Measurements from ENCODE around the gene LRFN5.

The LRFN5 gene

GRCh38 chr14:41783403-41783802 is 176.7 kb downstream of the LRFN5 start:
- DNase-seq, result no peak

GRCh38 chr14:41785696-41786095 is 179.0 kb downstream of the LRFN5 start:
- no peak for DNase-seq

- DNase-seq, result no peak
Observed at GRCh38 chr14:41799817-41800216, 193.1 kb downstream of the LRFN5 start.

DNA sequence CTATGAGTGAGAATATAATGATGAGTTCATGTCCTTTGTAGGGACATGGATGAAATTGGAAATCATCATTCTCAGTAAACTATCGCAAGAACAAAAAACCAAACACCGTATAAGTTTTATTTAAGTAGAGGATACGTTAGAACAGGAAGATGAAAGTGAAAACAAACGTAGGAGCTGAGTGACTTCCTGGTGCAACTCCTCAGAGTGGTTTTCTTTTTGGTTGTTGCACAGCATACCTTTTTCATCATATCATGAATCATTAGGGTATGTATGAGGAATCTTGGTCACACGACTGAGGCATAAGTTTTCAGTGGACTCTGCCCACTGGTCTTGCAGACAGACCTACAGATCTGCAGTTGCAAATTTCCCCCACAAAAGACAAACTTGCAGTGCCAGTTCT is 199.0 kb downstream of the LRFN5 start:
- no peak for DNase-seq

DNA sequence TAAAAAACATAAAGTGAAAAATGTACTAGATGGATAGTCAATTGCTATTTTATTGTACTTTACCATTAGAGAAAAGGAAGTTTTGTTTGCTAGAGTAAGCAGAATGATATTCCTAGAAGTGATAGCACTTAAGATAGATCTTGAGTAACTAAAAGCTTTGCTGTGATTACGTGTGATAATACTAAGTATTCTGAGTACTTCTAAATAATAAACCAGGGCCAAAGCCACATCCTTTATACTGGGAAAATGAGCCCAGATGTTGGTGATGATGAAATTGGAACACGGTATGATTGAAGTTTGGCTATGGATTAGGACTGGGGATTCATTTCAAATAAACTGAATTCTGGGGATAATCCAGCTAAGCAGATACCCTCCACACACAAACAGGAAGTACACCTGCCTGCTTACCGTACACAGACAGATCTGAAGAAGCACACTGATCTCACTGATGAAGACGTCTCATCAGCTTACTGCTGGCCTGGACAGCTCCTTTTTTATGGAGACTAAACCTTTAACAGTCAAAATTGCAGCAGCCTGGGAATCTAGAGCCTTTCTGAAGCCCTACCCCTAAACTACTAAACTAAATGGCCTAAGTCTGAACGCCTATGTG is 199.8 kb downstream of the LRFN5 start:
- no peak for DNase-seq

DNA sequence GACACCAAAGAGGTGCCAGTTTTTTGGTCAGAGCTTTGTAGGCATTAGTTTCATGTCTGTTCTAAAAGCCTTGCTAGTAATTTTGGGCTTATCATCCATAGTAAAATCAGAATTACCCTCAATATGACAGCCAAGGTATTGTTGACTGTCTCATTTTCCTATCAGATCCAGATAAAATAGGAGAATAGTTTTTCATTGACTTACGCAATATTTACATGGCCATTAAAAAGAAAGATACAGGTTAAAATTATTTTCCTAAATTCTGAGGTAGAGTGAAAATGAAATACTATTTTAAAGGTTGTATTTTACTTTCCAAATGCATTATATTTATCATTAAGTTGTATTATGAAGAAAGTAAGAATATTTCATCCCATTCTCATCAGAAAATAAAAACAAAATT is 203.7 kb downstream of the LRFN5 start:
- no peak for DNase-seq

- DNase-seq, result no peak
Observed at GRCh38 chr14:41817626-41818025, 210.9 kb downstream of the LRFN5 start.

- DNase-seq, result no peak
Observed at GRCh38 chr14:41824441-41824840, 217.8 kb downstream of the LRFN5 start.

DNA sequence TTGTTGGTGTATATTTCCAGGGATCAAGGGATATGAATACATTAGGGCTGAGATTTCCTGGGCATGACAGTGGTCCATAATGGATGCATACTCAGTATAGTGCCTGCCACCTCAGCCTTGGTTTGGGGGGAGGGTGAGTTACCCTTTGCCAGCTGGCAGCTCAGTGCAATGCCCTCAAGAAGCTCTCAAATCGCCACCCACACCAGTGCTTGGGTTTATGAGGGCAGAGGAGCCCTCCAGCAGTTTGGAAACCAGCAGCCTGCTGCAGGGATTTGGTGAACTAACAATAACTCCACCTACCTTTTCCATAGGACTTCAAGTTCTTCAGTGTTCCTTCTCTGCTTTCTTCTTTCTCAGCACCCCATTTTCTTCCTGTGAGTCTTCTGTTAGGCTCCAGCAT is 218.9 kb downstream of the LRFN5 start:
- no peak for DNase-seq

DNA sequence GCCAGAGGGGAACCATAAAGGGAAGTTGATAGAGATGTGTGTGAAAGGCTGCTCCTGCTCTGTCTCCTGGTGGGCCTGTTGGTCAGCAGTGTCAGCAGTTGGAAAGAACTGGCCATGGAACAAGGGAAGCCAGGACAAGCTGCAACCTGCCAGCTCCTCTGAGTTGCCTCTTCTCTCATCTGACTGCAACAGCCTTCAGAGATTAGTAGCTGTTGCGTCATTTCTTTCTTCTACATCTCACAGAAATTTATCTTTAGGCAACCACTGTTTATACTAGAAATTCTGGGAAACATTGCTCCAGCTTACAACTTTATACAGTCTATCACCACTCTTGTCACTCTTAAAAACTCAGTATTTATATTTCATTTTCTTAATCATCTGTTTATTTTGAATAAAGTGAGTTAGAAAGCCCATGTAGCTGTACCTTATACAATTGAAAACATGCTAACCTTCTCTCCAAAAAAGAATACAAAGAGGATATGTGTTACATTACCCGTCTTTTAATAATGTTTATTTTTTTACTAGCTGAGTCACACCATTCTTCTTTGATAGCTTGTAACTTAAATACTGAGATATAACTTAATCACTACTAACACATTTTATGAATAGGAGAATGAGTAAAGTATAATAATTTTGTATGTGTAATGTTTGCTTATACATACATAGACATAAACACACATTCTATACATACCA is 224.2 kb downstream of the LRFN5 start:
- no peak for DNase-seq

GRCh38 chr14:41839661-41840060 is 233.0 kb downstream of the LRFN5 start:
- no peak for DNase-seq

GRCh38 chr14:41859336-41859735 is 252.7 kb downstream of the LRFN5 start:
- no peak for DNase-seq

- no peak for DNase-seq
Observed at GRCh38 chr14:41860586-41860985, 253.9 kb downstream of the LRFN5 start.

GRCh38 chr14:41865894-41866293 is 259.2 kb downstream of the LRFN5 start:
- DNase-seq, result no peak

- no peak for DNase-seq
Observed at GRCh38 chr14:41868396-41868795, 261.7 kb downstream of the LRFN5 start.

DNA sequence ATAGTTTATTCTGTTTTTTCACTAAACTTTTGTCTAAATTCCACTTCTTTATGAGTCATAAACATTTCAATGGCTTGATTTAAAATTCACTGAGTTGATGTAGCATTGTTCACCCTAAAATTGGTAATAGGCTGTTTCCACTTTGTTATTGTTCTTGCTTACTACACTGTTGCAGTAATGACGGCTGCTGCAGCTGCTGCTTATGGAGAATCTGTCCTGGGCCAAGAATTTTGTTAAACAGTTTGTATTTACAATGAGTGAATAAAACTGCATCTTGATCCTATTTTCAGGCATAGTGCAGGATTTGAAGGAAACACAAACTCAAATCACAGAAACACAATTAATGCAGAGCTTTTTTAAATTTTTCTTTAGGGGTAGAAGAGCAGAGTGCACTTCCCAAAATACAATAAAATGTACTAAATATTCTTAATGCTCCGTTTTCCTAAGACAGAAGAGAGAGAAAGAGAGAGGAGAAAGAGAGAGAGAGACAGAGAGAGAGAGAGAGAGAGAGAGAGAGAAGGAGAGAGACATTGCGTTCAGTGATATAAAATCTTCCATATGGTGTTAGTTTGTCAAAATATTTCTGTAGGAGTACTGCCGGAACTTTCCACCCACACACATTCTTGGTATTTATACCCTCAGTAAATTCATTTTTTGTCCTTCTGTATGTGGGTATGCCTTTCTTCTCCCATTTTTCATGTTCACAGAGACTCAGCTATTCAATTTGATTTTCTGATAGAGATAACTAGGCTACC is 266.4 kb downstream of the LRFN5 start:
- DNase-seq, result no peak

DNA sequence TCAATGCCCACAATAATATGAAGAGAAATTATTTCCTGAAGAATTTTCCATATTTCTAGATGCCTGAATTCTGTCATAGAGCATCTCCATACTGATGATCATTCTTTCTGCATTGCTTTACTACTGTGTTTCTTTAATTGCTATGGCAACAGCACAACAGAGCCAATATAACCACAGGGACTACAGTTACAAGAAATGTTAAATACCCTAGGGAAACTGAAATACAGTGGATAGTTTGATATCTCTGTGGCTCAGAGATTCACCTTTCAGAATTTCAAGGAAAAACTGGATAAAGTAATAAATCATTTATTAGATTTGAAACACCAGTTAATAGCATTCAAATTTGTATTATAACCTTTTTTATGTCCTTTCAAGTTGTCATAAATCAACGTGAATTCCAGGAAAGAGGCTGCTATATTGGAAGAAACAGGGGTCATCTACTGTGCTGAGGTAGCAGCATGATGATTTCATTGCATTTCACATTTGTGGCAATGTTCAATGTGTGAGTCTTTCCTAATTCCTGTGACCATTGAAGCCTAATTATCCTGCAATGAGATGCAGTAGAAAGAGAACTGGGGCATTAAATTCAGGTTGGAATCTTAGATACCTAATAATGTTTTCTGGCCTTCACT is 267.1 kb downstream of the LRFN5 start:
- DNase-seq, result no peak

GRCh38 chr14:41875116-41875515 is 268.4 kb downstream of the LRFN5 start:
- DNase-seq, result no peak

- no peak for DNase-seq
Observed at GRCh38 chr14:41878321-41878720, 271.6 kb downstream of the LRFN5 start.

- DNase-seq, result no peak
Observed at GRCh38 chr14:41891624-41892023, 284.9 kb downstream of the LRFN5 start.

GRCh38 chr14:41899416-41899815 is 292.7 kb downstream of the LRFN5 start:
- DNase-seq, result no peak

GRCh38 chr14:41900644-41901043 is 294.0 kb downstream of the LRFN5 start:
- DNase-seq, result no peak

GRCh38 chr14:41901089-41901488 is 294.4 kb downstream of the LRFN5 start:
- DNase-seq, result no peak

Measured in activated T-cell treated with anti-CD3 and anti-CD28 coated beads for 4 hours (primary cell).